ENCODE measurements around the gene CCL14.

The CCL14 gene

GRCh38 chr17:35973333-35974260 lies 12.9 kb downstream of the CCL14 start:
- Mint-ChIP-seq H3K27me3 (no peaks in the 10 kb centered on the region), H3K9me3 (no peaks in the 10 kb centered on the region), H3K4me3 (no peak overlapping the region), H3K4me1 (peaks cover 11% of the 10 kb centered on the region), H3K36me3 (ENCODE audit: low read depth) (no peaks in the 10 kb centered on the region), H3K27ac (no peak overlapping the region)
- DNase-seq = no peak
- ATAC-seq = no peak

- DNase-seq (no peak), ATAC-seq (no peak)
- Mint-ChIP-seq H3K9me3 (no peaks in the 10 kb centered on the region), H3K27ac (no peak overlapping the region), H3K27me3 (no peaks in the 10 kb centered on the region), H3K4me3 (no peak overlapping the region), H3K4me1 (peaks cover 11% of the 10 kb centered on the region), H3K36me3 (ENCODE audit: low read depth) (no peaks in the 10 kb centered on the region)
Observed at GRCh38 chr17:35972945-35973332, 13.6 kb downstream of the CCL14 start.

- H3K9me3 Mint-ChIP-seq = no peaks in the 10 kb centered on the region
- H3K36me3 Mint-ChIP-seq (ENCODE audit: low read depth) = no peaks in the 10 kb centered on the region
- ATAC-seq = no peak
- no peaks in the 10 kb centered on the region for H3K27me3 Mint-ChIP-seq
- no peak overlapping the region for H3K27ac Mint-ChIP-seq
- no peak for DNase-seq
- no peak overlapping the region for H3K4me3 Mint-ChIP-seq
- H3K4me1 Mint-ChIP-seq = peaks cover 11% of the 10 kb centered on the region
Observed at GRCh38 chr17:35972535-35972934, 14.0 kb downstream of the CCL14 start.

- ATAC-seq (no peak), DNase-seq (no peak)
- H3K27me3 Mint-ChIP-seq = no peaks in the 10 kb centered on the region
- H3K4me3 Mint-ChIP-seq = no peak overlapping the region
- H3K36me3 Mint-ChIP-seq (ENCODE audit: low read depth) = no peaks in the 10 kb centered on the region
- H3K27ac Mint-ChIP-seq = no peak overlapping the region
- peaks cover 11% of the 10 kb centered on the region for H3K4me1 Mint-ChIP-seq
- H3K9me3 Mint-ChIP-seq = no peaks in the 10 kb centered on the region
Observed at GRCh38 chr17:35972066-35972465, 14.5 kb downstream of the CCL14 start.

GRCh38 chr17:35969558-35970380 lies 16.8 kb downstream of the CCL14 start:
- Mint-ChIP-seq H3K27ac (no peak overlapping the region), H3K4me3 (no peak overlapping the region), H3K9me3 (no peaks in the 10 kb centered on the region), H3K36me3 (ENCODE audit: low read depth) (no peaks in the 10 kb centered on the region), H3K27me3 (no peaks in the 10 kb centered on the region), H3K4me1 (peaks cover 9% of the 10 kb centered on the region)
- ATAC-seq = peak; percentile 66
- peak; percentile 76 for DNase-seq

- H3K36me3 Mint-ChIP-seq (ENCODE audit: low read depth) = no peaks in the 10 kb centered on the region
- peaks cover 7% of the 10 kb centered on the region for H3K4me1 Mint-ChIP-seq
- H3K27me3 Mint-ChIP-seq = no peaks in the 10 kb centered on the region
- no peak overlapping the region for H3K27ac Mint-ChIP-seq
- ATAC-seq = no peak
- DNase-seq = no peak
- no peaks in the 10 kb centered on the region for H3K9me3 Mint-ChIP-seq
- H3K4me3 Mint-ChIP-seq = no peak overlapping the region
Observed at GRCh38 chr17:35968520-35969054, 17.9 kb downstream of the CCL14 start.

GRCh38 chr17:35965272-35965671 lies 21.3 kb downstream of the CCL14 start:
- no peak for ATAC-seq
- Mint-ChIP-seq H3K36me3 (ENCODE audit: low read depth) (no peaks in the 10 kb centered on the region), H3K9me3 (no peaks in the 10 kb centered on the region), H3K27me3 (peaks cover 4% of the 10 kb centered on the region), H3K4me1 (peaks cover 7% of the 10 kb centered on the region), H3K27ac (no peak overlapping the region), H3K4me3 (no peak overlapping the region)
- no peak for DNase-seq

- no peak for ATAC-seq
- Mint-ChIP-seq H3K27me3 (peaks cover 6% of the 10 kb centered on the region), H3K4me1 (no peaks in the 10 kb centered on the region)
Observed at GRCh38 chr17:35963663-35964062, 22.9 kb downstream of the CCL14 start.

GRCh38 chr17:35953720-35954119 lies 32.8 kb downstream of the CCL14 start:
- Mint-ChIP-seq H3K27me3 (peaks cover 5% of the 10 kb centered on the region), H3K4me1 (no peaks in the 10 kb centered on the region), H3K27ac (no peak overlapping the region), H3K4me3 (no peak overlapping the region), H3K36me3 (ENCODE audit: low read depth) (no peaks in the 10 kb centered on the region), H3K9me3 (no peaks in the 10 kb centered on the region)
- no peak for DNase-seq
- no peak for ATAC-seq

More at GRCh38 chr17:35963663-35964062, 22.9 kb downstream of the CCL14 start:
- DNase-seq = no peak
- H3K9me3 Mint-ChIP-seq = no peaks in the 10 kb centered on the region
- no peak overlapping the region for H3K4me3 Mint-ChIP-seq
- H3K27ac Mint-ChIP-seq = no peak overlapping the region
- H3K36me3 Mint-ChIP-seq (ENCODE audit: low read depth) = no peaks in the 10 kb centered on the region

- H3K27ac Mint-ChIP-seq = no peak overlapping the region
- no peaks in the 10 kb centered on the region for H3K9me3 Mint-ChIP-seq
- H3K4me1 Mint-ChIP-seq = peaks cover 2% of the 10 kb centered on the region
- no peak for ATAC-seq
- no peak for DNase-seq
- H3K4me3 Mint-ChIP-seq = no peak overlapping the region
- no peaks in the 10 kb centered on the region for H3K27me3 Mint-ChIP-seq
- H3K36me3 Mint-ChIP-seq (ENCODE audit: low read depth) = no peaks in the 10 kb centered on the region
Observed at GRCh38 chr17:35949401-35949800, 37.1 kb downstream of the CCL14 start.

GRCh38 chr17:35948092-35948491 lies 38.4 kb downstream of the CCL14 start:
- no peak overlapping the region for H3K27ac Mint-ChIP-seq
- no peak overlapping the region for H3K4me3 Mint-ChIP-seq
- no peaks in the 10 kb centered on the region for H3K27me3 Mint-ChIP-seq
- no peak for ATAC-seq
- peaks cover 2% of the 10 kb centered on the region for H3K4me1 Mint-ChIP-seq
- H3K9me3 Mint-ChIP-seq = no peaks in the 10 kb centered on the region
- no peaks in the 10 kb centered on the region for H3K36me3 Mint-ChIP-seq (ENCODE audit: low read depth)
- no peak for DNase-seq

GRCh38 chr17:35947156-35947585 lies 39.4 kb downstream of the CCL14 start:
- Mint-ChIP-seq H3K27ac (no peak overlapping the region), H3K27me3 (no peaks in the 10 kb centered on the region), H3K4me1 (peaks cover 2% of the 10 kb centered on the region), H3K9me3 (no peaks in the 10 kb centered on the region), H3K36me3 (ENCODE audit: low read depth) (no peaks in the 10 kb centered on the region), H3K4me3 (no peak overlapping the region)
- DNase-seq (peak; percentile 59), ATAC-seq (peak; percentile 73)

- H3K9me3 Mint-ChIP-seq = no peaks in the 10 kb centered on the region
- H3K4me3 Mint-ChIP-seq = no peak overlapping the region
- H3K36me3 Mint-ChIP-seq (ENCODE audit: low read depth) = no peaks in the 10 kb centered on the region
- no peaks in the 10 kb centered on the region for H3K27me3 Mint-ChIP-seq
- H3K27ac Mint-ChIP-seq = no peak overlapping the region
- DNase-seq (no peak), ATAC-seq (no peak)
- H3K4me1 Mint-ChIP-seq = peaks cover 2% of the 10 kb centered on the region
Observed at GRCh38 chr17:35944151-35944550, 42.4 kb downstream of the CCL14 start.

- no peaks in the 10 kb centered on the region for H3K36me3 Mint-ChIP-seq (ENCODE audit: low read depth)
- peaks cover 2% of the 10 kb centered on the region for H3K4me1 Mint-ChIP-seq
- ATAC-seq (no peak), DNase-seq (no peak)
- no peaks in the 10 kb centered on the region for H3K9me3 Mint-ChIP-seq
- no peaks in the 10 kb centered on the region for H3K27me3 Mint-ChIP-seq
- H3K27ac Mint-ChIP-seq = no peak within 1 kb of the TSS
- H3K4me3 Mint-ChIP-seq = no peak within 1 kb of the TSS
Observed at GRCh38 chr17:35943537-35943936, 43.0 kb downstream of the CCL14 start, which contains the start of gene LYZL6. Gene LYZL6 (minus strand): TSS chr17:35943713. CDS start chr17:35939356, 4,357 bp downstream.
